NCI-H446 treated with DMSO at 0.1 percent for 48 hours (cell line): Measurements from ENCODE around the gene AMTN.
A peak's percentile ranks its signal among the peaks of the same experiment; 100 is the strongest.
"Not testable (repeated sequence)": the region's sequence is repeated elsewhere in the genome, so short reads cannot be mapped to it uniquely, and the experiment has no call there.

Experiments
- DNase-seq: peaks from one replicate; lab custom pipeline; 2025; lab: John Stamatoyannopoulos, UW

Gene AMTN, protein sequence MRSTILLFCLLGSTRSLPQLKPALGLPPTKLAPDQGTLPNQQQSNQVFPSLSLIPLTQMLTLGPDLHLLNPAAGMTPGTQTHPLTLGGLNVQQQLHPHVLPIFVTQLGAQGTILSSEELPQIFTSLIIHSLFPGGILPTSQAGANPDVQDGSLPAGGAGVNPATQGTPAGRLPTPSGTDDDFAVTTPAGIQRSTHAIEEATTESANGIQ

DNA sequence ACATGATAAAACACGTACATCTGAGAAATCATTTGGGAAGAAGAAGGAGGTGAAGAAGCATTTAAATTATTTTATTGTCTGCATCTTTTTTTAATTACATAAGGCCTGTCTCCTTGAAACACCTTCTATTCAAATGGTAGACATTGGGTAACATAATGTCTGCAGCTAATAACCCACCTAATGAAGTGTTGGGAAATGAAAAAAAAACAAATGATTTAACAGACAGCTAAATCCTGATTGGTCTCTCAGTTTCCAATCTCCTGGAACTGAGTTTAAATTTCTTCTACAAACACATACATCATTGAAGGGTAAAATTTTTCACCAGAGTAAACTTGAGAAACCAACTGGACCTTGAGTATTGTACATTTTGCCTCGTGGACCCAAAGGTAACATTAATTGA lies at the start of gene AMTN:
Gene AMTN, plus strand, starts transcription at position 301 of the 400 bp plus-strand sequence. CDS start 209 bp downstream, outside the sequence.
- DNase-seq, result no peak

DNA sequence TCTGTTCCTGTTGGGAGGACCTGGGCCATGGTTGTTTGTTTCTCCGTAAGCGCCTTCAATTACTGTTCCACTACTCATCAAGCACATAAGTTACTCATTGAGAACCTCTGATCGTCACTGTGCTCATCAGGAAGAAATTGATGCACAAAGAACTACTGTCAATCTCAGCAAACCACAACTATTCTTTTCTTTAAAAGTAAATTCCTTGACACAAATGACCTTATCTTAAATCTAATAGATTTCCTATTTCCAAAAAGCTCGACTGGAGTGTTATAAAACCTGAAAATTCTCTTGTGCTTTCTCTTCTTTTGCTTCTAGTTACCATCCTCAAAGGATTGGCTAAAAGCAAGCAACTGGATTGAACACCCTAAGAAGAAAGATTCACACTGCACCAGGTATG lies 46.5 kb upstream of the AMTN start, which contains the start of gene MUC7:
Gene MUC7, plus strand, starts transcription at position 301 of the 400 bp plus-strand sequence. CDS start 1,825 bp downstream, outside the sequence.
- DNase-seq, result no peak

DNA sequence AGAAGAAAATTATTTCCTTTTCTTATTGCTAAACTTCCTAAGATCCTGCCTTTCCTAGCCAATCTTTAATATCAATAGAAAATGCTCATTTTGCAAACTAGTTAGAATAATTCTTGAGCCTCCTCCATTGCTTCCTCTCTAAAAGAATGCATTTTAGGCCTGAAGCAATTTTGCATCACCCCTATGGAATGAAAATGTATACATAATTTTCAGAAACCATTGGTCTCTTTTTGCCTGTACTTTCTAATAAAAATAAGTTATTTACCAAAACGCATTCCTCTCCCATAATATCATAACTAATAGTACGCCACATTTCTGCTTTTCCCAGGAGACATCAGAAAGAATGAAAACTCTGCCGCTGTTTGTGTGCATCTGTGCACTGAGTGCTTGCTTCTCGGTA lies 44.7 kb upstream of the AMTN start:
- DNase-seq, result no peak

DNA sequence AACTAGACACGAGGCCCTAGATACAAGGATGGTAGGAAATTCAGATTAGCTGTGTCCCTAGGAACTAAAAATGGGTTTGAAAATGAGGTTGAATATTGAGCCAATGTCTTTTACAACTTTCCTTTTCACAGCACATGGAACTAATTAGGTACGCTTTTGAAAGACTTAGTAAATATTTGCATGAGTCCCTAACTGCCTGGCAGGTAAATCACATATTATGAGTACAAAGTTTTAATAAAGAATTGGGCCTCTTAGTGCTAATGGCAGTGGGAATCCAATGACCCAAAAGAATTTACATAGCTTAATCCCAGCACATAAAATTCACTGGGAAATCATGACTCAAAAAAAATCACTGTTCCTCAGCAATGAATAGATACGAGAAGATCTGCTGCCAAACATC lies 29.6 kb upstream of the AMTN start:
- no peak for DNase-seq

DNA sequence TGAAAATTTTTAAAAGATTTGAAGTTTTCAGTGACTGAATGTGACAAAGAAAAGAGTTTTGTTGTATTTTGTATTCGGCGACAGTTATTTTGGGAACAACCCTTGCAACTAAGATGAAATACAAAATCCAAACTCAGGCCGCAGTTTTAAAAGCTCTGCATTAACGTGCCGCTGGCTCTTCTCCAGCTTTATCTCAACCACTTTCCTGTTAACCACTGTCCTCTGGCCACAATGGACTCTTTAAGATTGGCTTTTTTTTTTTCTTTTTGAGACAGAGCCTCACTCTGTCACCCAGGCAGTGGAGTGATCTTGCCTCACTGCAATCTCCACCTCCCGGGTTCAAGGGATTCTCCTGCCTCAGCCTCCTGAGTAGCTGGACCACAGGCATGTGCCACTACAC lies 22.1 kb upstream of the AMTN start:
- DNase-seq, result no peak

DNA sequence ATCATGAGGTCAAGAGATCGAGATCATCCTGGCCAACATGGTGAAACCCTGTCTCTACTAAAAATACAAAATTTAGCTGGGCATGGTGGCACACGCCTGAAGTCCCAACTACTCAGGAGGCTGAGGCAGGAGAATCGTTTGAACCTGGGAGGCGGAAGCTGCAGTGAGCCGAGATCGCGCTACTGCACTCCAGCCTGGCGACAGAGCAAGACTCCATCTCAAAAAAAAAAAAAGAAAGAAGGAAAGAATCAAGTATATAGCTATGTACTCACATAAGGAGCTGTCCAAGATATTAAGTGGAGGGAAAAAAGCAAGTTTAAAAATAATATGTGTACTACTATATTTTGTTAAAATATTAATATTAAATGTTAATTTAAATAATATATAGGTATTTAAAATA lies 16.5 kb upstream of the AMTN start:
- not testable (repeated sequence) for DNase-seq

DNA sequence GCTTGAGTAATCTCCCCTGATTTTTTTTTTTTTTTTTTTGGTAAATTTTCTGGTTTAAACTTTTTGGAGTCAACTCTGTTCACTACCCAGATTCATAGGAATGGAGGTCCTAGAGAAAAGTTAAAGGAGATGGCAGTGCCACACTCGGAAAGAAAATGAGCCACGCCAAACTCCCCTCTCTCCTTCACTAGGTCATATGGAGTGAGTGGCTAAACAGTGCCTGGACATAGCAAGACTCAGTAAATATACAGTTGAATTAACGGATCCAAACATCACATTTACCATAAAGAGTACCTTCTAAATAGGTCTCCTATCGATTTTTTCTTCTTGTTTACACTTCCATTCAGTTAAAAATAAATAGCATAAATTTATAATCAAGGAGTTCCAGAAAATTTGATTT lies 13.6 kb upstream of the AMTN start:
- DNase-seq, result no peak

DNA sequence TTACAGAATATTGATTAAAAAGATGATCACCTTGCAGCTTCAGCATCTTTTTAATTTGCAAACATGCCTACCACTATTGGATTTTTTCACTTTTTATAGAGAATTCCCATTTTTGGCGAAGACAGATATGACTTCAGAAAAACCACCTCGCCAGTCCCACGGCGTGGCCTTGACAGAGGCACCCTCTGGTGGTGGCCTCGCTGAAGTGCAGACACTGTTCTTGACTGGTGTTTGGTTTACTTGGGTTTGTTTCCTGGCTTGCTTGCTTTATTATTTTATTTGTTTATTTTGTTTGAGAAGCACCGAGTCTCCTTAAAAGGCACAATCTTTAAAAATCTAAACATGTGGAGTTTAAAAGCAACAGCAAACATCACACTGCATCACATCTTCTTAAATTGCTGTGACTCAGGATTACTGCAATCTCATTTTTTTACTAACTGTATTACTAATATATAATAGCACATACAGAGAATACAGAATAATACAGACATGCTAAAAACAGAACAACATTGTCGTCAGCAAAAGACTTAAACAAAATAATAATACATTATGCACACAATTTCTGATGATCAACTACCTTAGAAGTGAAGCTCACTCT lies 13.1 kb upstream of the AMTN start:
- DNase-seq, result peak; percentile 9

DNA sequence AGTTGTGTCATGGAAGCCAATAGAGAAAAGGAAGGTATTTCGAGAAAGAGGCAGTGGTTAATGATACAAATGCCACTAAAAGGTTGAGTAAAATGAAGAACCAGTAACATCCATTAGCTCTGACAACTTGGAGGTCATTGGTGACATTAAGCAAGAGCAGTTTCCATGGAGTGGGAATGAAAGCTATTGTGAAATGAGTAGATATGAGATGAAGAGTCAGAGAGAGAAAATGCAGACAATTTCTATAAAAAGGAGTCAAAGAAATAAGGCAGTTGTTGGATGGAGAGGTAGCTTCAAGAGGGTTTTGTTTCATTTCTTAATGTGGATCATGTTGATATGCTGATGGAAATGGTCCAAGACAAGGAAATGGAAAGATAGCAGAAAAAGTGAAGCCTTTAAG lies 9.6 kb upstream of the AMTN start:
- DNase-seq, result no peak

DNA sequence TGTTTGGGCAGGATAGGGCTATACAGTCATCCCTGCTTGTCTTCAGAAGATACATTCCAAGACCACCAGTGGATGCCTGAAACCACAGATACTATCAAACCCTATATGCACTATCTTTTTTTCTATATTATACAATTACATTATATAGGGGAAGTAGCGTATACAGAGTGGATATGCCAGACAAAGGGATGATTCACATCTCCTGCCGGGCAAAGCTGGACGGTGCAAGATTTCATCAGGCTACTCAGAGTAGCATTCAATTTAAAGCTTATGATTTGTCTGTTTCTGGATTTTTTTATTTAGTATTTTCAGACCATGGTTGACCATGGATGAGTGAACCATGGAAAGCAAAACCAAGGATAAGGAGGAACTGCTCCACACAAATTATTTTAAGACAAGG lies 7.0 kb upstream of the AMTN start:
- no peak for DNase-seq

DNA sequence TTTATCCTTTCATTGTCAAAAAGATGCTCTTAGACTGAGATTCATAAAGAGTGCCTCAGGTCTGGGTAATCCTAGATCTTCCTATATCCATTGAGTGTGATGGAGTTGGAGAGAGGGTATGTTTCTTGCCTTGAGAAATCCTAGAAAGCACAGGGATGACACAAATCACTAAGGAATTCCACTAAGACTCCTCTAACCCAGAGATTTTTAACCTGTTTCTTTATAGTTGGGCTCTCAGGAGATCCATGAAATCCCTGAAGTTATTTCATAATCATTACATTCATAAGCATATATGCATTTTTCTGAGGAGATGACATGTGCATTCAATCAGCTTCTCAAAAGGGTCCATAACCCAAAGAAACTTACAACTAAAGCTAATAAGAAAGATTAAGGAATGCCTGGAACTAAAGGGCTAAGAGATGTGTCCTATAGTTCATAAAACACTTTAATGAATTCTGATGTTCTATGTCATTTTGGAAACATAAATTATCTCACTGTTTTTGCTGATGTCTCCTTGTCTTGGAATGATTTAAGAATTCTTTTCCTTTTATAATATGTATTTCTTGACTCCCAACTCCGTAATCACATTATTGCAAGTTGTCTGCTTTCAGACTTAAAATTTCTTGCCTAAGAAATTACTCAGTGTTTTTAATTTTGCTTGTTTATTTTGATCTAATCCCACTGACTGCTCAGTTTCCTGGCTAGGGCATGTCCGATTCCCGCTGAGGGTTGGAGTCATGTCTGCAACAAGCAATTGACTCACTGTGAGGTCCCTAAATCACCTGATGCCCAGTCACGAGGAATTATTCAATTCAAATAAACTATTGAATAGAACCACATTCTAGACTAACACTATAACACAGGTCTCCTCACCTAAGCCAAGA lies 2.8 kb upstream of the AMTN start:
- no peak for DNase-seq

DNA sequence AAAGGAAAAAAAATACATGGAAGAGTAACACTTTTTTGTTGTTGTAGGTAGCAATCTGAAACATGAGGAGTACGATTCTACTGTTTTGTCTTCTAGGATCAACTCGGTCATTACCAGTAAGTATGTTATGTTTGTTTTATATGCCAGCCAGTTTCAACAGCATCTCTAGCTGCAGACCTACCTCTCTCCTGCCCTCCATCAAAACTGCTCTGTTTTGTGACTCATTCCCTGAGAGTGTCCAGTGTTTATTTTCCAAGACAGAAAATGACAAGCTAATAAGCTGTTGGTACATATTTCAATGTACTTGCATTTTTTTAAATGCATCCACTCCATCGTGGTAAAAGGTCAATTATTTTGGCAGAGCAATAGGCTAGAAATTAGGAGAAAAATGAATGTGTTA lies 347 bp downstream of the AMTN start:
- no peak for DNase-seq

DNA sequence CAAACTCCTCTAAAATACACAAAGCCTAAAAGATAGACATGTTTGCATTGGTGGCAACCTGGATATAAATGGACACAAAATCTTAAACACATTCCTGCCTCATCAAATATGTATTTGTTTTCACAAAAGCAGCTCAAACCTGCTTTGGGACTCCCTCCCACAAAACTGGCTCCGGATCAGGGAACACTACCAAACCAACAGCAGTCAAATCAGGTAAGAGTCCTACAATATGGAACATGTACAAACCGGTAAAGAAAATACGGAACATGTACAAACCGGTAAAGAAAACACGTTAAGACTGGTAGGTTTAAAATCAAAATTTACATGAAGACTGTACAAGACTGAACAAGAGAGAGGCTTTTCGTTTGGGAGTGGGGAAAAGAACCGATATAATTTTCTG lies 4.3 kb downstream of the AMTN start:
- no peak for DNase-seq

DNA sequence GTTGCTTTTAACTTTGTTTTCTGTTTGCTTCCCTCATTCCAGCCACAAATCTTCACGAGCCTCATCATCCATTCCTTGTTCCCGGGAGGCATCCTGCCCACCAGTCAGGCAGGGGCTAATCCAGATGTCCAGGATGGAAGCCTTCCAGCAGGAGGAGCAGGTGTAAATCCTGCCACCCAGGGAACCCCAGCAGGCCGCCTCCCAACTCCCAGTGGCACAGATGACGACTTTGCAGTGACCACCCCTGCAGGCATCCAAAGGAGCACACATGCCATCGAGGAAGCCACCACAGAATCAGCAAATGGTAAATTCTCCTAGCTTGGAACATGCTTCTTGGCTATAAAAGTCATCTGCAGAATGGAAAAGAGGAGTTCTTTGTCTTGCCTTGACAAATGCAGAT lies 12.6 kb downstream of the AMTN start:
- no peak for DNase-seq

DNA sequence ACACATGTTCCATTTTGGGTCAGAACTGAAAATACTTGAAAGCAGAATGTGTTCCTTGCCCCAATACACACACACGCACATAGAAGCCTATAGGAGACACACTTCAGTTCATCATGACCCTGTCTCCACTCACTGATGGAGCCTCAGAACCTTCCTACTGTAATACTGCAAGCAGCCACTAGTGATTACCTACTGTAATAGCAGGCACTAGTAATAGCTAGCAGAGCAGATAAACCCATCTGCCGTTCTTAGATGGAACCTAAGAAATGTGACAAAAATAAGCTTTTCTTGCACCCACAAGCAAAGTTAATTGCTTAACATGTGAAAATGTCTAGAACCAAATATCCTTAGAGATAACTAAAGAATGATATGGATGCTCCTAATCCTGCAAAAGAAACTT lies 13.6 kb downstream of the AMTN start:
- no peak for DNase-seq

DNA sequence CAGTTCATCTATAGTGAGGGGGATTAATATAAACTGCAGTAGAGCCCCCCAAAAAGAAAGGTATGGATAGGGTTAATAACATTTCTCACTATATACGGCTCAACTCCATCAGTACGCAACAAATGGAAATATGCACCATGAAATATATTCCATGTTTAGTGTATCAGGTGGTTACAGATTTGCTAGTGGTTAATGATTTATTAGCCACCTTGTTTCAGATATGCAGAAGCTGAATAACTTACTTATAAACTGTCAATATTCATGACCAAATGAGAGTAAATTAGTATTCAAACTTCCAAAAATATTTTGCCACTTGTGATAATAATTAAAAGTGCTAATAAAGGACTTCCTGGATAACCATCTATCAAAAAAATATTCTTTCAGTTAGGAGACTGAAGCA lies 14.8 kb downstream of the AMTN start:
- DNase-seq, result no peak

DNA sequence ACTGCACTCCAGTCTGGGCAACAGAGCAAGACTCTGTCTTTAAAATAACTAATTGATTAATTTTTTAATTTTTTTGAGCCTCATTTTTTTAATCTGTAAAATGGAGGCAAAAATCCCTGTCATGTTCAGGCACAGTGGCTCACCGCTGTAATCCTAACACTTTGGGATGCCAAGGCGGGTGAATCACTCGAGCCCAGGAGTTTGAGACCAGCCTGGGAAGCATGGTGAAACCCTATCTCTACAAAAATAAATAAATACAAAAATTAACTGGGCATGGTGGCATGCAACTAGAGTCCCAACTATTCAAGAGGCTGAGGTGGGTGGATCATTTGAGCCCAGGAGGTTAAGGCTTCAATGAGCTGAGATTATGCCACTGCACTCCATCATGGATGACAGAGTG lies 15.4 kb downstream of the AMTN start:
- no peak for DNase-seq

DNA sequence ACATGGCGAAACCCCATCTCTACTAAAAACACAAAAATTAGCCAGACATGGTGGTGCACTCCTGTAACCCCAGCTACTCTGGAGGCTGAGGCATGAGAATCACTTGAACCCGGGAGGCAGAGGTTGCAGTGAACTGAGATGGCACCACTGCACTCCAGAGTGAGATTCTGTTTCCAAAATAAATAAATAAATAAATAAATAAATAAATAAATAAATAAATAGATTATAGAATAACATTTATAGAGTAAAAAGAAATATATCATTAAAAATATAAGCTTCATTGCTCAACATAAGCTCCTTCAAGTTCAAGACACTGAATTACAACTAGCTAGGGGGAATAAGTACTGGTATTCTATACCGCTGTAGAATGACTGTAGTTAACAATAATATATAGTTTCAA lies 16.5 kb downstream of the AMTN start:
- not testable (repeated sequence) for DNase-seq

DNA sequence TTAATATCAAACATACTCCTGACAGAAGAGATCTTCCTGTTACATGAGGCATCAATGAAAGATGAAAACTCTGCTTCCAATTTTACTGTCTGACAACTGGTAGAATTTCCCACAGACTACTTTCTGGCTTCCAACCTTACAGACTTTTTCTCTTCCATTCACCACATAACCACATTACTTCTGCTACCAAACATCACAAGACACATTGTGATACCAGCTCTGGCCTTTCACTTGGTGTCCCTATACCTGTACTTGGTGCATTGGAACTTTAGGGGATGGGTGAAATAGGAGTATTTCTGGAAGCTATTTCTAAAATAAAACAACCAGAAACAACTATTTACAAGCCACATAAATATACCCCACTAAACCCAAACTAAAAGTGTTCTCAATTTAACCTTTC lies 20.5 kb downstream of the AMTN start:
- DNase-seq, result no peak

DNA sequence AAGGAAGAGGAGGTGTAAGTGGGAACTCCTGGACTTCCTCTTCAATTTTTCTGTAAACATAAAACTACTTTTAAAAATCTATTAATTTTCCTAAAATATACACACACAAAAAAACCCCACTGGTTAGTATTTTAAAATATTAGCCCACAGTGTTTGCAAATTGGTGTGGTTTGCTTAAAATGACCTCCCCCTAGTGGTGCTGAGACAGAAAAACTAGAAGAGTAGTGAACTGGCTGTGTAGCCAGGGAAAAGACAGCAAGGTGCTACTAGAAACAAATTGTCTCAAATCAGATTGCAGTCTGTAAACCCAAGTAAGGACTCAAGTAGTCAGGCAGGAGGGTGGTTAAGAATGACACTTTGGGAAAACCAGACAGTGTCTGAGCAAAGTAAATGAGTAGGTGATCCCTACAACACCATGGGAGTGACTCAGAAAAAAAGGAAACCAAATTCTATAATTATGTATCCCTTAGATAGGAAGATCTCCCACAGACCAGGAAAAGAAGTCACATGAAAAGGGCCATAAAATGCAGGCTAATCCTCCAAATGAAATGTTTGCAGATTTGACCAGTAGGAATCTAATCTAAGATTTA lies 26.0 kb downstream of the AMTN start:
- peak; percentile 1 for DNase-seq

DNA sequence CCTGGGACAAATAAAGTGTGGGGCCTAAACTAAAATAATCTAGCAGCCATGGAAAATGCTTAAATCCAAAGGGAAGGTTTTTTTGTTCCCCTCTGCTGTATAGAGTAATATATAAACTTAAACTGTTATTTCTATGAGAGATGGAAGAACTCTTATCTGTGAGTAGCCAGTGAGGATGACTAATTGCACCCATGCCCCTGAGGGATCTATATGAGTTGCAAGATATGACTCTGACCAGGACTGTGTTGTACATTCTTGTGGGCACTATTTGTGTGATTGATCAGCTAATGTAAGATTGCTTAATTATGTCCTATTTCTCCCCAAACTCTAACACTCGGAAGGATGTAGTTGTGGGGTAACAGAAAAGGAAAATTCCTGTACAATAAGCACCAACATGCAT lies 38.5 kb downstream of the AMTN start:
- DNase-seq, result no peak

DNA sequence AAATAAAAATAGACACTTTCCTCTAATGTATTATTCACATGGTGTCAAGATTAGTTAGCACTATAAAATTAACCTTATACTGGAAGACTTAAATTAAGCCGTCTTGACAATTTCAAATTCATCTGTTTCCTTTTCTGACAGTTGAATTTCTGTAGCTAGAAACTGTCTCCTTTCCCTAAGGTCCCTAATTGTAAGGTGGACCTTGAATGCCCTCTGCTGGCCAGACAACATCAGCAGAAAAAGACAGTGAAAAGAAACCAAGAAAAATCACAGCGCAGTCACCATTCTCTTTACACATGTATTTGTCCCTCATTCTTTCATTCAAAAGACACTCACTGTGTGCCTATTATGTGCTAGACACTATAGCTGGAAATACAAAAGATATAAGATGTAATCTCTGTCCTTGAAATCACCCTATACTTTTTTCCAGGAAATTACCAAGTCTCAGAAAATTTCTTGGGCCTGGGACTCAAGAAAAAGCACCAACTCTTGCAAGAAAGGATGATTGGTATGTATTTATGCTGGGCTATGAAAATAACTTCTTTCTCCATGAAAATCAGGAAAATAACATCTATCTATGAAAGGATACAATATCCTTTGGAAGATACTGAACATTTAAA lies 41.0 kb downstream of the AMTN start:
- peak; percentile 10 for DNase-seq
